ENCODE results near the gene DYNC1H1.

GRCh38 chr14:102058146-102058545, 93.8 kb downstream of the DYNC1H1 start:
- TF ChIP-seq CTCF (IDR thresholded peaks at IDR 0.05) (no peak), POLR2A (IDR thresholded peaks at IDR 0.05) (no peak)

Data from lower leg skin (tissue), 3 donors.